ENCODE measurements around the gene KCNJ15. TPM values are rescaled to one million over a fixed set of nuclear protein-coding genes. Genes with fewer than 3 reads are reported as not detected.

The KCNJ15 gene
- total and polyA plus RNA-seq, 10 donors = 0.27 to 45.6 (median 16.8) TPM

DNA sequence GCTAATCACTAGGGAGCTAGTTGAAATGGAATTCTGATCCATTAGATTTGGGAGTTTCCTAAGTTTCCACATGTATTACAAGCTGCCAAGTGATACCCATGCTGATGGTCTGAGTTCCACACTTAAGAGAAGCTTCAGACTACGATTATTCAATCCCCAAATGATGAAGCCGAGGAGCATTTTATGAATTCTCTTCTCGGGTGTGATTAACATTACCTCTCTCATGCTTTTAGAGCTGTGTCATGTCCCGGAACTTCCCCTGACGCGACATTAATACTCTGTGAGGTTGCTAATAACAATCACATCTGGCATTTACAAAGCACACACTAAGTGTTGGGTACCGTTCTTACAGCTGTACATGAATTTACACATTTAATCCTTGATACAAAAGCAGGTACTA lies 63.0 kb downstream of the KCNJ15 start:
- DNase-seq = no peak
- no peaks in the 10 kb centered on the region for H3K9me3 ChIP-seq
- intact Hi-C loops (cut with DNase I; ENCODE audit: low total_unique reads) = no loop called here
- H3K4me1 ChIP-seq = peaks cover 0 to 15% (median 4%) of the 10 kb centered on the region in 6 donors
- H3K4me3 ChIP-seq = no peak overlapping the region
- no peaks in the 10 kb centered on the region for H3K27me3 ChIP-seq (replicated peaks in 1 of 7)
- no peak for TF ChIP-seq POLR2AphosphoS5 (IDR thresholded peaks at IDR 0.05)
- TF ChIP-seq, protein P1, sequence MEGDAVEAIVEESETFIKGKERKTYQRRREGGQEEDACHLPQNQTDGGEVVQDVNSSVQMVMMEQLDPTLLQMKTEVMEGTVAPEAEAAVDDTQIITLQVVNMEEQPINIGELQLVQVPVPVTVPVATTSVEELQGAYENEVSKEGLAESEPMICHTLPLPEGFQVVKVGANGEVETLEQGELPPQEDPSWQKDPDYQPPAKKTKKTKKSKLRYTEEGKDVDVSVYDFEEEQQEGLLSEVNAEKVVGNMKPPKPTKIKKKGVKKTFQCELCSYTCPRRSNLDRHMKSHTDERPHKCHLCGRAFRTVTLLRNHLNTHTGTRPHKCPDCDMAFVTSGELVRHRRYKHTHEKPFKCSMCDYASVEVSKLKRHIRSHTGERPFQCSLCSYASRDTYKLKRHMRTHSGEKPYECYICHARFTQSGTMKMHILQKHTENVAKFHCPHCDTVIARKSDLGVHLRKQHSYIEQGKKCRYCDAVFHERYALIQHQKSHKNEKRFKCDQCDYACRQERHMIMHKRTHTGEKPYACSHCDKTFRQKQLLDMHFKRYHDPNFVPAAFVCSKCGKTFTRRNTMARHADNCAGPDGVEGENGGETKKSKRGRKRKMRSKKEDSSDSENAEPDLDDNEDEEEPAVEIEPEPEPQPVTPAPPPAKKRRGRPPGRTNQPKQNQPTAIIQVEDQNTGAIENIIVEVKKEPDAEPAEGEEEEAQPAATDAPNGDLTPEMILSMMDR (IDR thresholded peaks at IDR 0.05 in 8 of 11, conservative IDR thresholded peaks at IDR 0.05 in 3 of 11) = no peak
- TF ChIP-seq POLR2A (IDR thresholded peaks at IDR 0.05) = no peak
- 84 to 91% (median 89%) methylated on average over 7 of the region's 7 CpGs for WGBS, 5 donors
- H3K36me3 ChIP-seq = no peaks in the 10 kb centered on the region
- no peak overlapping the region for H3K27ac ChIP-seq

DNA sequence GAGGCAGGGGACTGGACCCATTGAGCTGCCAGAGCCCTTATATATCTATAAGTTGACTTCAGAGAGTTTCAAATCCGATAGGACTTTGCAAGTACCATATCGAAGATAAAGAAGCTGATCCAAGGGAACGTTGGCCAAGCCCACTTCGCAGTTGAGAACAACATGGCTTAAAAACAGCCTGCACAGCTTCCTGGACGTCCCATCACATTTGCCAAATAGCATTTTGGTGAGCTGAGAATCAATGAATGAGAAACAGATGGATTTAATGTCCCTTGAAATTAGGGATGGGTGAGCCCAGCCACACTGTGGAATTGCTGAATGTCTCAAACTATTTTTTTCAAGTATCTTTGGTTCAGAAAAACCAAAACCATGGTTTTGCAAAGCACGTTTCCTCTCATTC lies 64.8 kb downstream of the KCNJ15 start:
- Histone ChIP-seq H3K9me3 (no peaks in the 10 kb centered on the region), H3K27me3 (replicated peaks in 1 of 7) (peaks cover 0 to 11% (median 0%) of the 10 kb centered on the region in 7 donors), H3K4me1 (peaks cover 0 to 15% (median 4%) of the 10 kb centered on the region in 6 donors), H3K27ac (no peak overlapping the region), H3K36me3 (no peaks in the 10 kb centered on the region), H3K4me3 (no peak overlapping the region)
- DNase-seq = no peak
- intact Hi-C loops (cut with DNase I; ENCODE audit: low total_unique reads) = no loop called here
- TF ChIP-seq, protein P1 (IDR thresholded peaks at IDR 0.05 in 8 of 11, conservative IDR thresholded peaks at IDR 0.05 in 3 of 11) = no peak
- TF ChIP-seq POLR2A (IDR thresholded peaks at IDR 0.05) (no peak), POLR2AphosphoS5 (IDR thresholded peaks at IDR 0.05) (no peak)
- 79 to 90% (median 81%) methylated on average over 6 of the region's 6 CpGs for WGBS, 5 donors

DNA sequence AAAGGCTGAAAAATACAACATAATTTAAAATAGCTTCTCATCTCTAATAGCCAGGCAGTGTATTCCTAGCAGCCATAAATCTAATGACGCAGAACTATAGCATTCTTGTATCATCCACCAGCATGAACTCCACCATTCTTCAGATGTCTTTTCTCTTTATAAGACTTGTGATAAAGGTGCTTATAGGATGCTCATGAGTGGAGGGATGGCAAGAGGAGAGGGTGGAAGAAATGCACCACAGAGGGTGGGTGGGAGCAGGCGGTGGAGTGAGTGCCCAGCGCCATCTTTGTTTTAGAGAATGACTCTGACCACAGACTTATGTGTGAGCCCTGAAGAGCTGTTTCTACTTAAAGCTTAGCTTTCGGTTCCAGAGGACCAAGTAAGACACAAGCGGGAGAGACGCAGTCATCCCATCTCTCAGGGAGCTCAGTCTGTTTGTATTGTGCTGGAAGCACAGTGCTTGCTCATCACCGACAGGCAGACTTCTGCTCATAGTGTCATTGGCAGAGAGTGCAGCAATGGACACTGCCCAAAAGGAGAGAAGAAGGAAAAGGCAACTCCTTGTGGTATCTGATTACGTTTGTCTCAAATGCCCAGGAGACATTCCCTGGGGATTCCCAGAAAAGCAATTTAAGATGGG lies 65.6 kb downstream of the KCNJ15 start:
- WGBS, 5 donors = 92 to 96% (median 93%) methylated on average over 8 of the region's 8 CpGs
- H3K36me3 ChIP-seq = no peaks in the 10 kb centered on the region
- TF ChIP-seq POLR2A (IDR thresholded peaks at IDR 0.05) = no peak
- TF ChIP-seq, protein P1 (IDR thresholded peaks at IDR 0.05 in 8 of 11, conservative IDR thresholded peaks at IDR 0.05 in 3 of 11) = no peak
- no peak for TF ChIP-seq POLR2AphosphoS5 (IDR thresholded peaks at IDR 0.05)
- no peak overlapping the region for H3K4me3 ChIP-seq
- peaks cover 0 to 11% (median 0%) of the 10 kb centered on the region in 7 donors for H3K27me3 ChIP-seq (replicated peaks in 1 of 7)
- intact Hi-C loops (cut with DNase I; ENCODE audit: low total_unique reads) = no loop called here
- H3K27ac ChIP-seq = no peak overlapping the region
- no peaks in the 10 kb centered on the region for H3K9me3 ChIP-seq
- H3K4me1 ChIP-seq = peaks cover 0 to 19% (median 6%) of the 10 kb centered on the region in 6 donors
- DNase-seq = no peak

DNA sequence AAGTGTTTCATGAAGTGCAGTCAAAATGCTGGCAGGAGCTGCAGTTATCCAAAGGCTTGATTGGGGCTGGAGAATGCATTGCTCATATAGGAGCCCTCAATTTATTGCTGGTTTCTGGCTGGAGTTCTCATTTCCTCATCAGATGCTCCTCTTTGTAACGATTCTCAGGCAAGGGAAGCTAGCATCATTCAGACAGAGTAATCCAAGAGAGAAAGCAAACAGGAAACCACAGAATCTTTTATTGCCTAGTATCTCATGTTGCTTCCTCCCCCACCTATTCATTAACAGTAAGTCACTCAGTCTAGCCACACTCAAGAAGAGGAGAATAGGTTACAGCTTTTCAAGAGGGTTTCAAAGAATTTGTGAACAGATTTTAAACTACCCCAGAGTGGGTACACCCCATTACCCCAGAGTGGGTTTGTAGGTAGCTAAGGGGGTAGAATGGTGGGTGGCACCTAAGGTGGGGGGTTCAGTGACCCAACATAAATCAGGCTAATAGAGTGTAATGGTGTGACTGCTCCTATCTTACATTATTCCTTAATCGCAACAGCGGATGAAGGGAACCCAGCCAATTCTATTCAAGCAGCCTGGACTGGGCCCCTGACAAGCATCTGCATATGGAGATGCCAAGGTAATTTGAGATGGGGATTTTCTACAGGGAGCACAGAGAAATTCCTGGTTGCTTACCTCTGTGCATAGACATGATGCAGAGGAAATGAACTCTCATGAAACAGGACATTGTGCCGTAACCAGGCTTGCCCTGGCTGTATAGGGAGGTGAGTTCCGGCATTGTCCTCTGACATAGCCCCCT lies 67.1 kb downstream of the KCNJ15 start:
- Histone ChIP-seq H3K4me1 (peaks cover 0 to 19% (median 6%) of the 10 kb centered on the region in 6 donors), H3K4me3 (no peak overlapping the region), H3K27me3 (replicated peaks in 1 of 7) (peaks cover 0 to 11% (median 0%) of the 10 kb centered on the region in 7 donors), H3K27ac (no peak overlapping the region), H3K36me3 (no peaks in the 10 kb centered on the region), H3K9me3 (no peaks in the 10 kb centered on the region)
- TF ChIP-seq, protein P1 (IDR thresholded peaks at IDR 0.05 in 8 of 11, conservative IDR thresholded peaks at IDR 0.05 in 3 of 11) = no peak
- TF ChIP-seq POLR2AphosphoS5 (IDR thresholded peaks at IDR 0.05) (no peak), POLR2A (IDR thresholded peaks at IDR 0.05) (no peak)
- intact Hi-C loops (cut with DNase I; ENCODE audit: low total_unique reads) = no loop called here
- 53 to 62% (median 59%) methylated on average over 5 of the region's 5 CpGs for WGBS, 5 donors
- no peak for DNase-seq

All from spleen (tissue), 11 donors.